ENCODE measurements around the gene HCK. TPM values are rescaled to one million over a fixed set of nuclear protein-coding genes. Genes with fewer than 3 reads are reported as not detected.
A peak's percentile ranks its signal among the peaks of the same experiment; 100 is the strongest.

The HCK gene
- total RNA-seq, 2 donors from 2014 or later: 0.24 to 0.40 TPM

- Mint-ChIP-seq H3K4me1 (peaks cover 8% of the 10 kb centered on the region), H3K27me3 (ENCODE audit: insufficient read depth) (no peaks in the 10 kb centered on the region), H3K27ac (no peak overlapping the region), H3K36me3 (ENCODE audit: low read depth) (peaks cover 46% of the 10 kb centered on the region), H3K4me3 (no peak overlapping the region), H3K9me3 (peaks cover 28% of the 10 kb centered on the region)
- no peaks in the 10 kb centered on the region for H3K27me3 ChIP-seq (ENCODE audit: control insufficient read depth, insufficient read depth, low read length, poor library complexity, severe bottlenecking)
- peaks cover 26% of the 10 kb centered on the region for H3K36me3 ChIP-seq (ENCODE audit: control insufficient read depth, insufficient read depth, low read length)
- 96% methylated on average over 3 of the region's 5 CpGs; no CpG with 5 or more reads in 1 of the 2 experiments for WGBS, 2 experiments (ENCODE audit: insufficient coverage in 1 of 2, insufficient read length in 1 of 2)
- no peak overlapping the region for H3K27ac ChIP-seq (ENCODE audit: low read depth, low read length)
- H3K9ac ChIP-seq (ENCODE audit: extremely low read depth, low read length, poor library complexity, severe bottlenecking): no peak overlapping the region
- no peak for DNase-seq
- H3K4me3 ChIP-seq (ENCODE audit: low read length): no peak overlapping the region
- peaks cover 19% of the 10 kb centered on the region for H3K9me3 ChIP-seq (ENCODE audit: control insufficient read depth, low read length)
- no peaks in the 10 kb centered on the region for H3K4me1 ChIP-seq (ENCODE audit: control insufficient read depth, insufficient read depth, low read length)
- TF ChIP-seq CTCF (conservative IDR thresholded peaks at IDR 0.05): no peak
These were observed 73.5 kb downstream of the HCK start for GRCh38 chr20:32125506-32125905.

GRCh38 chr20:32126919-32127318 lies 74.9 kb downstream of the HCK start:
- Histone ChIP-seq H3K4me3 (ENCODE audit: low read length) (no peak overlapping the region), H3K9ac (ENCODE audit: extremely low read depth, low read length, poor library complexity, severe bottlenecking) (no peak overlapping the region), H3K27me3 (ENCODE audit: control insufficient read depth, insufficient read depth, low read length, poor library complexity, severe bottlenecking) (no peaks in the 10 kb centered on the region), H3K36me3 (ENCODE audit: control insufficient read depth, insufficient read depth, low read length) (peaks cover 31% of the 10 kb centered on the region), H3K27ac (ENCODE audit: low read depth, low read length) (no peak overlapping the region), H3K9me3 (ENCODE audit: control insufficient read depth, low read length) (peaks cover 14% of the 10 kb centered on the region), H3K4me1 (ENCODE audit: control insufficient read depth, insufficient read depth, low read length) (no peaks in the 10 kb centered on the region)
- Mint-ChIP-seq H3K4me3 (no peak overlapping the region), H3K27me3 (ENCODE audit: insufficient read depth) (no peaks in the 10 kb centered on the region), H3K27ac (peak overlapping the region; percentile 29), H3K9me3 (peaks cover 20% of the 10 kb centered on the region), H3K4me1 (peaks cover 6% of the 10 kb centered on the region), H3K36me3 (ENCODE audit: low read depth) (peaks cover 45% of the 10 kb centered on the region)
- no peak for TF ChIP-seq CTCF (conservative IDR thresholded peaks at IDR 0.05)
- 91 to 96% methylated on average over 8 of the region's 8 CpGs for WGBS, 2 experiments (ENCODE audit: insufficient coverage in 1 of 2, insufficient read length in 1 of 2)
- no peak for DNase-seq

GRCh38 chr20:32127347-32127746 lies 75.3 kb downstream of the HCK start:
- H3K4me1 Mint-ChIP-seq: peaks cover 6% of the 10 kb centered on the region
- DNase-seq: no peak
- peaks cover 44% of the 10 kb centered on the region for H3K36me3 Mint-ChIP-seq (ENCODE audit: low read depth)
- Histone ChIP-seq H3K27me3 (ENCODE audit: control insufficient read depth, insufficient read depth, low read length, poor library complexity, severe bottlenecking) (no peaks in the 10 kb centered on the region), H3K36me3 (ENCODE audit: control insufficient read depth, insufficient read depth, low read length) (peaks cover 31% of the 10 kb centered on the region), H3K4me1 (ENCODE audit: control insufficient read depth, insufficient read depth, low read length) (no peaks in the 10 kb centered on the region), H3K9ac (ENCODE audit: extremely low read depth, low read length, poor library complexity, severe bottlenecking) (no peak overlapping the region), H3K9me3 (ENCODE audit: control insufficient read depth, low read length) (peaks cover 14% of the 10 kb centered on the region), H3K4me3 (ENCODE audit: low read length) (no peak overlapping the region), H3K27ac (ENCODE audit: low read depth, low read length) (no peak overlapping the region)
- no peaks in the 10 kb centered on the region for H3K27me3 Mint-ChIP-seq (ENCODE audit: insufficient read depth)
- H3K4me3 Mint-ChIP-seq: no peak overlapping the region
- WGBS, 2 experiments (ENCODE audit: insufficient coverage in 1 of 2, insufficient read length in 1 of 2): 90 to 96% methylated on average over 3 to 5 of the region's 5 CpGs
- no peak for TF ChIP-seq CTCF (conservative IDR thresholded peaks at IDR 0.05)
- peaks cover 19% of the 10 kb centered on the region for H3K9me3 Mint-ChIP-seq
- peak overlapping the region; percentile 29 for H3K27ac Mint-ChIP-seq
